H1 (cell line): Measurements from ENCODE around the gene PTPRD.

Source experiments
- CEBPB ChIP-seq: IDR thresholded peaks from 2 replicates; pipeline ENCODE4 v1.6.1; 2012; ENCODE audit warnings: low read depth, low read length
- CHD1 ChIP-seq: IDR thresholded peaks from 2 replicates; pipeline ENCODE4 v1.6.1; 2012; ENCODE audit warnings: low read depth, low read length, improper control_type of control experiment
- CREB1 ChIP-seq: IDR thresholded peaks from 2 replicates; pipeline ENCODE4 v1.6.1; 2012; ENCODE audit warnings: inconsistent platforms
- GABPA ChIP-seq: IDR thresholded peaks from 2 replicates; pipeline ENCODE4 v1.6.1; 2011; ENCODE audit warnings: mild to moderate bottlenecking, low read length, moderate library complexity, borderline replicate concordance; ENCODE audit not compliant: insufficient read depth
- MAFK ChIP-seq: IDR thresholded peaks from 2 replicates; pipeline ENCODE4 v1.6.1; 2012; ENCODE audit warnings: low read depth, mild to moderate bottlenecking, improper control_type of control experiment, low read length
- POLR2A ChIP-seq, 2 experiments: IDR thresholded peaks; 1 replicate in 1 of 2; 2 replicates in 1 of 2; pipeline ENCODE4 v1.6.1; 2011; ENCODE audit warnings: low read depth in 2 of 2, low read length in 2 of 2, mild to moderate bottlenecking in 2 of 2; ENCODE audit errors: control extremely low read depth in 1 of 2
- POLR2AphosphoS5 ChIP-seq: IDR thresholded peaks from 2 replicates; pipeline ENCODE4 v1.6.1; 2011; ENCODE audit warnings: low read depth, low read length
- POU5F1 ChIP-seq: IDR thresholded peaks from 2 replicates; pipeline ENCODE4 v1.6.1; 2011; ENCODE audit warnings: low read depth, mild to moderate bottlenecking, low read length, moderate library complexity
- TF ChIP-seq, protein P1 (sequence below), 3 experiments: IDR thresholded peaks; 1 replicate in 2 of 3; 2 replicates in 1 of 3; pipeline versions ENCODE4 v1.5.1 to v1.6.1; 2011; ENCODE audit warnings: low read length in 3 of 3, mild to moderate bottlenecking in 3 of 3, inconsistent platforms in 2 of 3, low read depth in 1 of 3, moderate library complexity in 1 of 3; ENCODE audit not compliant: insufficient read depth in 1 of 3; ENCODE audit errors: control extremely low read depth in 1 of 3
- TF ChIP-seq, protein P2 (sequence below): IDR thresholded peaks from 2 replicates; pipeline ENCODE4 v1.6.1; 2012; ENCODE audit warnings: inconsistent platforms

DNA sequence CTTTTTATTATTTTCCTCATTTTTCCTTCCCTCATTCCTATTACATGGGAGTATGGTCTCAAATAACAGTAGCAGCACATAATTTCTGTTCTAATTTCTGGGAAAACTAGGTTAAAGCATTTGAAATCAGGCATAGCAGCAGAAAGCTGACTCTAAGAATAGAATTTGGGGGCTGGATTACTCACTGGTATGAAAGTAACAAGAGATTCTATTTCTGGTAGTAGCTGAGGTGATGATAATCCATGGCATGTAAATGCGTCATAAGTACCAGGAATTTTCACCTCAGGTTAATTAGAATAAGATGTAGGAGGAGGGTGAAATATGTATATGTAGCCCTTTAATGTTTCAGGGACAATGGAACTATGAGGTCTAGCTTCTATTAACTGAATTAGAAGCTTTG is 662.0 kb downstream of the PTPRD start:
- TF ChIP-seq POLR2A (IDR thresholded peaks at IDR 0.05; ENCODE audit: control extremely low read depth in 1 of 2, low read depth in 2 of 2, low read length in 2 of 2) (no peak), GABPA (no peak), CREB1 (no peak), MAFK (no peak), CHD1 (no peak), POLR2AphosphoS5 (no peak), POU5F1 (no peak), CEBPB (no peak)
- TF ChIP-seq, protein P1, sequence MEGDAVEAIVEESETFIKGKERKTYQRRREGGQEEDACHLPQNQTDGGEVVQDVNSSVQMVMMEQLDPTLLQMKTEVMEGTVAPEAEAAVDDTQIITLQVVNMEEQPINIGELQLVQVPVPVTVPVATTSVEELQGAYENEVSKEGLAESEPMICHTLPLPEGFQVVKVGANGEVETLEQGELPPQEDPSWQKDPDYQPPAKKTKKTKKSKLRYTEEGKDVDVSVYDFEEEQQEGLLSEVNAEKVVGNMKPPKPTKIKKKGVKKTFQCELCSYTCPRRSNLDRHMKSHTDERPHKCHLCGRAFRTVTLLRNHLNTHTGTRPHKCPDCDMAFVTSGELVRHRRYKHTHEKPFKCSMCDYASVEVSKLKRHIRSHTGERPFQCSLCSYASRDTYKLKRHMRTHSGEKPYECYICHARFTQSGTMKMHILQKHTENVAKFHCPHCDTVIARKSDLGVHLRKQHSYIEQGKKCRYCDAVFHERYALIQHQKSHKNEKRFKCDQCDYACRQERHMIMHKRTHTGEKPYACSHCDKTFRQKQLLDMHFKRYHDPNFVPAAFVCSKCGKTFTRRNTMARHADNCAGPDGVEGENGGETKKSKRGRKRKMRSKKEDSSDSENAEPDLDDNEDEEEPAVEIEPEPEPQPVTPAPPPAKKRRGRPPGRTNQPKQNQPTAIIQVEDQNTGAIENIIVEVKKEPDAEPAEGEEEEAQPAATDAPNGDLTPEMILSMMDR (IDR thresholded peaks at IDR 0.05; ENCODE audit: control extremely low read depth in 1 of 3, insufficient read depth in 1 of 3, low read depth in 1 of 3, low read length in 3 of 3) = no peak
- TF ChIP-seq, protein P2, sequence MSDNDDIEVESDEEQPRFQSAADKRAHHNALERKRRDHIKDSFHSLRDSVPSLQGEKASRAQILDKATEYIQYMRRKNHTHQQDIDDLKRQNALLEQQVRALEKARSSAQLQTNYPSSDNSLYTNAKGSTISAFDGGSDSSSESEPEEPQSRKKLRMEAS = no peak
